HCT116 (cell line): Measurements from ENCODE around the gene YAP1. TPM values are rescaled to one million over a fixed set of nuclear protein-coding genes. Genes with fewer than 3 reads are reported as not detected.

ENCODE experiments used
- total RNA-seq: library from RNA; stranded (reverse); gene quantifications from one replicate; pipeline ENCODE4 v1.2.1, GENCODE V29; 2021; ENCODE audit not compliant: unreplicated experiment

The YAP1 gene
- total RNA-seq, 1 experiment from 2014 or later: 88.6 TPM

Other genes with a start within 250 kb of the YAP1 start
- 2.0 TPM for gene CEP126, start 195.4 kb upstream of the YAP1 start, total RNA-seq
- gene ANGPTL5, start 193.9 kb upstream of the YAP1 start, total RNA-seq: not detected
- not detected for gene CFAP300, start 63.0 kb upstream of the YAP1 start, total RNA-seq
- 4.7 TPM for gene BIRC3, start 207.0 kb downstream of the YAP1 start, total RNA-seq
- 32.6 TPM for gene BIRC2, start 236.8 kb downstream of the YAP1 start, total RNA-seq